OCI-LY1 (cell line): ENCODE results near the gene TIMP3.

Experiments used
- H2AFZ ChIP-seq: fragments of 200-600 bp; sonication (generic), shearing (Covaris generic); 2 replicates; pipeline ENCODE4 v1.6.0; 2014; ENCODE audit warnings: antibody characterized with exemption, mild to moderate bottlenecking, low read length
- H3F3A ChIP-seq: fragments of 200-600 bp; sonication (generic), shearing (Covaris generic); 2 replicates; pipeline ENCODE4 v1.6.0; 2014; ENCODE audit warnings: mild to moderate bottlenecking, antibody characterized with exemption, low read length, moderate library complexity; ENCODE audit not compliant: insufficient read depth
- H3K27ac ChIP-seq: fragments of 200-600 bp; sonication (generic); 2 replicates; pipeline ENCODE4 v1.5.1; 2014; ENCODE audit warnings: low read length, mixed run types, mild to moderate bottlenecking, low read depth; ENCODE audit not compliant: poor library complexity, severe bottlenecking
- H3K27me3 ChIP-seq: fragments of 200-600 bp; sonication (generic); 2 replicates; pipeline ENCODE4 v1.6.0; 2014; ENCODE audit warnings: antibody characterized with exemption, mild to moderate bottlenecking, low read length, moderate library complexity; ENCODE audit not compliant: insufficient read depth
- H3K36me3 ChIP-seq: fragments of 200-600 bp; sonication (generic); 2 replicates; pipeline ENCODE4 v1.6.1; 2014; ENCODE audit warnings: mild to moderate bottlenecking, antibody characterized with exemption, low read length, moderate library complexity, mixed read lengths; ENCODE audit not compliant: insufficient read depth
- H3K4me1 ChIP-seq: fragments of 200-600 bp; sonication (generic); 2 replicates; pipeline ENCODE4 v1.5.1; 2014; ENCODE audit warnings: mild to moderate bottlenecking, low read length, moderate library complexity; ENCODE audit not compliant: insufficient read depth, severe bottlenecking
- H3K4me2 ChIP-seq: fragments of 200-600 bp; sonication (generic), shearing (Covaris generic); 2 replicates; pipeline ENCODE4 v1.6.1; 2014; ENCODE audit warnings: low read length
- H3K4me3 ChIP-seq: fragments of 200-600 bp; sonication (generic); 2 replicates; pipeline ENCODE4 v1.5.1; 2014; ENCODE audit warnings: low read length, low read depth, mild to moderate bottlenecking, mixed read lengths; ENCODE audit not compliant: poor library complexity, severe bottlenecking
- H3K79me2 ChIP-seq: fragments of 200-600 bp; shearing (Covaris generic); 2 replicates; pipeline ENCODE4 v1.6.1; 2016; ENCODE audit warnings: mixed run types, low read length, mixed read lengths; ENCODE audit not compliant: insufficient read depth
- H3K9ac ChIP-seq: fragments of 200-600 bp; sonication (generic), shearing (Covaris generic); 2 replicates; pipeline ENCODE4 v1.6.1; 2014; ENCODE audit warnings: mild to moderate bottlenecking, low read length, mixed read lengths
- H3K9me2 ChIP-seq: fragments of 200-600 bp; sonication (generic), shearing (Covaris generic); 2 replicates; pipeline ENCODE4 v1.6.1; 2014; ENCODE audit warnings: low read depth, mild to moderate bottlenecking, low read length, mixed read lengths
- H3K9me3 ChIP-seq: fragments of 200-600 bp; shearing (Covaris generic); 2 replicates; pipeline ENCODE4 v1.6.1; 2014; ENCODE audit warnings: low read length, mixed read lengths
- H4K20me1 ChIP-seq: fragments of 200-600 bp; sonication (generic), shearing (Covaris generic); 2 replicates; pipeline ENCODE4 v1.6.0; 2016; ENCODE audit warnings: mild to moderate bottlenecking, low read length; ENCODE audit not compliant: insufficient read depth
- EZH2 ChIP-seq: fragments of 200-600 bp; sonication (generic), shearing (Covaris generic); IDR thresholded peaks from 2 replicates; pipeline ENCODE4 v1.8.0; 2017; ENCODE audit warnings: borderline replicate concordance, mixed run types, mild to moderate bottlenecking, antibody characterized with exemption, low read length, moderate library complexity, mixed read lengths
- TF ChIP-seq, protein P1 (sequence below): fragments of 200-600 bp; sonication (generic), shearing (Covaris generic); IDR thresholded peaks from 2 replicates; pipeline ENCODE4 v1.5.1; 2017; ENCODE audit warnings: mild to moderate bottlenecking, antibody characterized with exemption, low read length, moderate library complexity, mixed read lengths

The TIMP3 gene

DNA sequence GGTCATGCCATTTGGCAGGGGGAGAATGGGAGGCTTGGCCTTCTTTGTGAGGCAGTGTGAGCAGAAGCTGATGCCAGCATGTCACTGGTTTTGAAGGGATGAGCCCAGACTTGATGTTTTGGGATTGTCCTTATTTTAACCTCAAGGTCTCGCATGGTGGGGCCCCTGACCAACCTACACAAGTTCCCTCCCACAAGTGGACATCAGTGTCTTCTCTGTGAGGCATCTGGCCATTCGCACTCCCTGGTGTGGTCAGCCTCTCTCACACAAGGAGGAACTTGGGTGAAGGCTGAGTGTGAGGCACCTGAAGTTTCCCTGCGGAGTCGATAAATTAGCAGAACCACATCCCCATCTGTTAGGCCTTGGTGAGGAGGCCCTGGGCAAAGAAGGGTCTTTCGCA, 59.8 kb downstream of the TIMP3 start:
- no peaks in the 10 kb centered on the region for H3K9me2 ChIP-seq

DNA sequence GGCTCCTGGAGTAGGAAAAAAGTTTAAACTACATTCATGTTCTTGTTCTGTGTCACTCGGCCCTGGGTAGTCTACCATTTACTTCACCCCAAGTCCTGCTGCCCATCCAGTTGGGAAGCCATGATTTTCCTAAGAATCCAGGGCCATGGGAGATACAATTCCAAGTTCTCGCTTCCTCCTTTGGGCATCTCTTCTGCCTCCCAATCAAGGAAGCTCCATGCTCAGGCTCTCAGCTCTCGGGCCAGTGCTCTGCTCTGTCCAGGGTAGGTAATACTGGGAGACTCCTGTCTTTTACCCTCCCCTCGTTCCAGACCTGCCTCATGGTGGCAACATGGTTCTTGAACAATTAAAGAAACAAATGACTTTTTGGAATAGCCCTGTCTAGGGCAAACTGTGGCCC, 60.6 kb downstream of the TIMP3 start:
- no peak overlapping the region for H2AFZ ChIP-seq
- no peak overlapping the region for H3K4me2 ChIP-seq
- H3K4me3 ChIP-seq: no peak overlapping the region
- no peaks in the 10 kb centered on the region for H3K27me3 ChIP-seq
- no peaks in the 10 kb centered on the region for H3F3A ChIP-seq
- TF ChIP-seq, protein P1, sequence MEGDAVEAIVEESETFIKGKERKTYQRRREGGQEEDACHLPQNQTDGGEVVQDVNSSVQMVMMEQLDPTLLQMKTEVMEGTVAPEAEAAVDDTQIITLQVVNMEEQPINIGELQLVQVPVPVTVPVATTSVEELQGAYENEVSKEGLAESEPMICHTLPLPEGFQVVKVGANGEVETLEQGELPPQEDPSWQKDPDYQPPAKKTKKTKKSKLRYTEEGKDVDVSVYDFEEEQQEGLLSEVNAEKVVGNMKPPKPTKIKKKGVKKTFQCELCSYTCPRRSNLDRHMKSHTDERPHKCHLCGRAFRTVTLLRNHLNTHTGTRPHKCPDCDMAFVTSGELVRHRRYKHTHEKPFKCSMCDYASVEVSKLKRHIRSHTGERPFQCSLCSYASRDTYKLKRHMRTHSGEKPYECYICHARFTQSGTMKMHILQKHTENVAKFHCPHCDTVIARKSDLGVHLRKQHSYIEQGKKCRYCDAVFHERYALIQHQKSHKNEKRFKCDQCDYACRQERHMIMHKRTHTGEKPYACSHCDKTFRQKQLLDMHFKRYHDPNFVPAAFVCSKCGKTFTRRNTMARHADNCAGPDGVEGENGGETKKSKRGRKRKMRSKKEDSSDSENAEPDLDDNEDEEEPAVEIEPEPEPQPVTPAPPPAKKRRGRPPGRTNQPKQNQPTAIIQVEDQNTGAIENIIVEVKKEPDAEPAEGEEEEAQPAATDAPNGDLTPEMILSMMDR: no peak
- no peak for TF ChIP-seq EZH2
- H3K79me2 ChIP-seq: no peaks in the 10 kb centered on the region
- no peaks in the 10 kb centered on the region for H3K9me3 ChIP-seq
- no peaks in the 10 kb centered on the region for H3K4me1 ChIP-seq
- H3K9me2 ChIP-seq: no peaks in the 10 kb centered on the region
- H4K20me1 ChIP-seq: no peaks in the 10 kb centered on the region
- H3K27ac ChIP-seq: no peak overlapping the region
- no peak overlapping the region for H3K9ac ChIP-seq
- no peaks in the 10 kb centered on the region for H3K36me3 ChIP-seq

More for the DNA sequence above, 59.8 kb downstream of the TIMP3 start:
- H3K36me3 ChIP-seq: no peaks in the 10 kb centered on the region
- no peak overlapping the region for H3K9ac ChIP-seq
- no peak overlapping the region for H3K4me2 ChIP-seq
- H4K20me1 ChIP-seq: no peaks in the 10 kb centered on the region
- no peak overlapping the region for H2AFZ ChIP-seq
- no peak overlapping the region for H3K4me3 ChIP-seq
- H3K27me3 ChIP-seq: no peaks in the 10 kb centered on the region
- H3K9me3 ChIP-seq: no peaks in the 10 kb centered on the region
- H3K4me1 ChIP-seq: no peaks in the 10 kb centered on the region
- no peaks in the 10 kb centered on the region for H3F3A ChIP-seq
- TF ChIP-seq EZH2: no peak
- TF ChIP-seq, protein P1: no peak
- no peaks in the 10 kb centered on the region for H3K79me2 ChIP-seq
- no peak overlapping the region for H3K27ac ChIP-seq

DNA sequence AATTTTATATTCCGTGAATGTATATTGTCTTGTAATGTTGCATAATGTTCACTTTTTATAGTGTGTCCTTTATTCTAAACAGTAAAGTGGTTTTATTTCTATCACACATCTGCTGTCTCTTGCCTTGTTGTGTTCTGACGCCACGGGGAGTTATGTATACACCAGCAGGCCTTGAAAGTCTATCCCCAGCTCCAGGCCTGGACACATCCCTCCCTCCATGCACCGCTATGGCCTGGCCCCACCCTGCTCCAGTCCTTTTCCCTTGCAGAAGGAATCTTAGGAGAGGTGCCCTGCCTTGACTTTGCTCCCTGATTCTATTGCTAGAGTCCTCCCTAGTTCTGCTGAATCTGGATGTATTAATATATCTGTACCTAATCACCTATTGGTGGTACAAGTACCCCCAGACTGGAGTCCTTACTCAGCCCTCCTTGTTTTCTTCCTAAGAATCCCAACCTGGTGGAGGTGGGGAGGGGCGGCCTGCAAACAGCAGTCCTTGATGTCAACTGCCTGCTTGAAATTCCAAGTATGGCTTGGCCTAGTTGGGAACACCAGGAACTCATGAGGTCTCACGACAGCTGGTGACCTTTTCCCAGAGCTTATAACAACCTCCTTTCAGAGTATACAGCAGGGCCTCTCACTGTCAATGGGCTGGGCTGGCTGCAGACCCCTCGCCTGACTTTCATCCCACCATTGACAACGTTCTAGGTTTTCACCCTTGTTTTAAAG, 61.6 kb downstream of the TIMP3 start:
- no peaks in the 10 kb centered on the region for H3K9me3 ChIP-seq
- no peak overlapping the region for H2AFZ ChIP-seq
- H3K9ac ChIP-seq: no peak overlapping the region
- no peak overlapping the region for H3K4me3 ChIP-seq
- H3K79me2 ChIP-seq: no peaks in the 10 kb centered on the region
- H3K9me2 ChIP-seq: no peaks in the 10 kb centered on the region
- no peak for TF ChIP-seq EZH2
- TF ChIP-seq, protein P1: no peak
- no peaks in the 10 kb centered on the region for H3K4me1 ChIP-seq
- no peaks in the 10 kb centered on the region for H3F3A ChIP-seq
- H3K4me2 ChIP-seq: no peak overlapping the region
- no peaks in the 10 kb centered on the region for H3K36me3 ChIP-seq
- H4K20me1 ChIP-seq: no peaks in the 10 kb centered on the region
- H3K27ac ChIP-seq: no peak overlapping the region
- no peaks in the 10 kb centered on the region for H3K27me3 ChIP-seq
